ENCODE measurements around the gene ABCC4. TPM values are rescaled to one million over a fixed set of nuclear protein-coding genes. Genes with fewer than 3 reads are reported as not detected.

ABCC4 gene
- total RNA-seq, 2 donors from 2014 or later: 11.4 to 14.7 TPM

- DNase-seq: no peak
- Histone ChIP-seq H3K4me3 (no peak overlapping the region), H3K4me1 (no peaks in the 10 kb centered on the region), H3K27ac (no peak overlapping the region), H3K9ac (ENCODE audit: low read depth in 2 of 2, low read length in 2 of 2) (no peak overlapping the region), H3K36me3 (no peaks in the 10 kb centered on the region), H3K27me3 (no peaks in the 10 kb centered on the region), H3K9me3 (no peaks in the 10 kb centered on the region)
- intact Hi-C loops (cut with DNase I): no loop called here
- TF ChIP-seq, protein P1, sequence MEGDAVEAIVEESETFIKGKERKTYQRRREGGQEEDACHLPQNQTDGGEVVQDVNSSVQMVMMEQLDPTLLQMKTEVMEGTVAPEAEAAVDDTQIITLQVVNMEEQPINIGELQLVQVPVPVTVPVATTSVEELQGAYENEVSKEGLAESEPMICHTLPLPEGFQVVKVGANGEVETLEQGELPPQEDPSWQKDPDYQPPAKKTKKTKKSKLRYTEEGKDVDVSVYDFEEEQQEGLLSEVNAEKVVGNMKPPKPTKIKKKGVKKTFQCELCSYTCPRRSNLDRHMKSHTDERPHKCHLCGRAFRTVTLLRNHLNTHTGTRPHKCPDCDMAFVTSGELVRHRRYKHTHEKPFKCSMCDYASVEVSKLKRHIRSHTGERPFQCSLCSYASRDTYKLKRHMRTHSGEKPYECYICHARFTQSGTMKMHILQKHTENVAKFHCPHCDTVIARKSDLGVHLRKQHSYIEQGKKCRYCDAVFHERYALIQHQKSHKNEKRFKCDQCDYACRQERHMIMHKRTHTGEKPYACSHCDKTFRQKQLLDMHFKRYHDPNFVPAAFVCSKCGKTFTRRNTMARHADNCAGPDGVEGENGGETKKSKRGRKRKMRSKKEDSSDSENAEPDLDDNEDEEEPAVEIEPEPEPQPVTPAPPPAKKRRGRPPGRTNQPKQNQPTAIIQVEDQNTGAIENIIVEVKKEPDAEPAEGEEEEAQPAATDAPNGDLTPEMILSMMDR (IDR thresholded peaks at IDR 0.05): no peak
These were observed 48.2 kb downstream of the ABCC4 start for GRCh38 chr13:95253033-95253432.

DNA sequence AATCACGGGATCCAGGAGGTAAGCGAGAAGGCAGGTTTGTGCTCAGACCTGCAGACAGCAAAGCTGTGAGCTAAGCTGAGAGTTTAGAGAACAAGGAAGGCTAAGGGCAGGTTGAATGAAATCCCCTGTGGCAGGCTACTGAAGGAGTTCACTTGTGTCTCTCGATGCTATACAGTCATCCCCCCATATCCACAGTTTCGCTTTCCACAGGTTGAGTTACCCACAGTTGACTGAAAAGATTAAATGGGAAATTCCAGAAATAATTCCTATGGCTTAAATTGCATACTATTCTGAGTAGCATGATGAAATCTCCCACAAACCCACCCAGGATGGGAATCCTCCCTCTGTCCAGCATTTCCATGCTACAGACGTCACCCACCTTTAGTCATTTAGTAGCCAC, 49.6 kb downstream of the ABCC4 start:
- intact Hi-C loops (cut with DNase I): no loop called here
- Histone ChIP-seq H3K27me3 (no peaks in the 10 kb centered on the region), H3K27ac (no peak overlapping the region), H3K4me1 (peaks cover 4% of the 10 kb centered on the region), H3K36me3 (no peaks in the 10 kb centered on the region), H3K4me3 (no peak overlapping the region), H3K9ac (ENCODE audit: low read depth in 2 of 2, low read length in 2 of 2) (no peak overlapping the region), H3K9me3 (no peaks in the 10 kb centered on the region)
- TF ChIP-seq, protein P1 (IDR thresholded peaks at IDR 0.05): no peak
- no peak for DNase-seq

DNA sequence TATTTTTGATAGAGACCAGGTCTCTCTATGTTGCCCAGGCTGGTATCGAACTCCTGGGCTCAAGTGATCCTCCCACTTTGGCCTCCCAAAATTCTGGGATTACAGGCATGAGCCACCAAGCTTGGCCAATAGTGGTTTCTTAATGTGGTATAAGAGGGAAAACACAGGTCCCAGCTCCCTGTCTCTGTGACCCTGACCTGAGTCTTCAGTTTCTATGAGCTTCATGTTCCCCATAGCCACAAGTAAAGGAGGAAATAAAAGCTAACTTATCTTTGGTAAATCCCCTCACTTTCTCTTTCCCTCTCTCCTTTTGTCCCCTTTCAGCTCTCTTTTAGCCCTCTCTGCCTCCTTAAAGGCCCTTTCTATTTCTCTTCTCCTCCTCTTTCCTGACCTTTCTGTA, 50.3 kb downstream of the ABCC4 start:
- H3K4me1 ChIP-seq: peaks cover 5% of the 10 kb centered on the region
- intact Hi-C loops (cut with DNase I): no loop called here
- no peak overlapping the region for H3K27ac ChIP-seq
- no peak for DNase-seq
- no peak overlapping the region for H3K4me3 ChIP-seq
- H3K36me3 ChIP-seq: no peaks in the 10 kb centered on the region
- H3K9me3 ChIP-seq: no peaks in the 10 kb centered on the region
- H3K9ac ChIP-seq (ENCODE audit: low read depth in 2 of 2, low read length in 2 of 2): no peak overlapping the region
- H3K27me3 ChIP-seq: no peaks in the 10 kb centered on the region
- TF ChIP-seq, protein P1 (IDR thresholded peaks at IDR 0.05): no peak

- DNase-seq: no peak
- Histone ChIP-seq H3K4me3 (no peak overlapping the region), H3K27me3 (no peaks in the 10 kb centered on the region), H3K36me3 (no peaks in the 10 kb centered on the region), H3K9me3 (no peaks in the 10 kb centered on the region), H3K27ac (no peak overlapping the region), H3K9ac (ENCODE audit: low read depth in 2 of 2, low read length in 2 of 2) (no peak overlapping the region), H3K4me1 (peaks cover 5% of the 10 kb centered on the region)
- intact Hi-C loops (cut with DNase I): no loop called here
- TF ChIP-seq, protein P1 (IDR thresholded peaks at IDR 0.05): no peak
These were observed 52.3 kb downstream of the ABCC4 start for GRCh38 chr13:95248953-95249352.

DNA sequence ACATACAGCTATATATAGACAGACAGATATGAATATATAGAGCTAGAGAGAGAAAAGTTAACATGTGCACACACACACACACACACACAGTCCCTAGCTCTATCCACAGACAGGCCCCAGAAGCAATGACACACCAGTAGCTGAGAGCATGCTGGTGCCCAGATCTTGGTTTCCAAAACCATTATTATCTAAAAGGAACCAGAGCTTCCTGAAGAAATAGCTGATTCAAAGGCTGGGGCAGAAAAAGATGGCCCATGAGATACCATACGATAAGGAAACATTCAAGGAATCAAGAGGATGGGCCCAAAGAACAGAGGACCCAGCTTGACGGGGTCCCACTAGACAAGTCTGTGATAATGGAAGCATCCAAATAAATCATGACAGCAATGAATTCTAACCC, 53.4 kb downstream of the ABCC4 start:
- Histone ChIP-seq H3K9me3 (no peaks in the 10 kb centered on the region), H3K9ac (ENCODE audit: low read depth in 2 of 2, low read length in 2 of 2) (no peak overlapping the region), H3K4me3 (no peak overlapping the region), H3K27me3 (no peaks in the 10 kb centered on the region), H3K4me1 (peaks cover 5% of the 10 kb centered on the region), H3K27ac (no peak overlapping the region), H3K36me3 (no peaks in the 10 kb centered on the region)
- DNase-seq: no peak
- TF ChIP-seq, protein P1 (IDR thresholded peaks at IDR 0.05): no peak
- intact Hi-C loops (cut with DNase I): no loop called here

DNA sequence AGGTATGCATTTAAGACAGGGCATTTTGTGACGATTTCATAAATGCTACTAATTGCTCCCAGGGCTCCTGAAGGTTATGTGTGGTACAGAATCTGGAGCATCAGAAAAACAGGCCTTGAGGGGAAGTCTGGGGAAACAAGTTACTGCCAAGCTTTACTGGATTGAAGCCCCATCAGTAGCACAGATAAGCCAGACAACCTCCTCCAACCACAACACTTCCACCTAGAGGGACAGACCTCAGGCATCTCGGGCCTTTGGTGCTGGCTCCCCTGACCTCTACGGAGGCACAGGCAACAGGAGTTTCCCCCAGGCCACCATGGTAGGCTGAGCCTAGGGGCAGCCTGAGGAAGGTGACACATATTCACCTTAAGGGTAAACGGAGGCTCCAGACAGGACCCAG, 54.1 kb downstream of the ABCC4 start:
- Histone ChIP-seq H3K9ac (ENCODE audit: low read depth in 2 of 2, low read length in 2 of 2) (no peak overlapping the region), H3K27ac (no peak overlapping the region), H3K27me3 (no peaks in the 10 kb centered on the region), H3K9me3 (no peaks in the 10 kb centered on the region), H3K36me3 (no peaks in the 10 kb centered on the region), H3K4me3 (no peak overlapping the region), H3K4me1 (peaks cover 5% of the 10 kb centered on the region)
- TF ChIP-seq, protein P1 (IDR thresholded peaks at IDR 0.05): no peak
- no peak for DNase-seq
- intact Hi-C loops (cut with DNase I): no loop called here
